Measurements from ENCODE around the gene SIAH2. TPM values are rescaled to one million over a fixed set of nuclear protein-coding genes. Genes with fewer than 3 reads are reported as not detected.

SIAH2 gene
- total RNA-seq, 6 experiments from 2014 or later: 20.5 to 53.0 (median 36.5) TPM

DNA sequence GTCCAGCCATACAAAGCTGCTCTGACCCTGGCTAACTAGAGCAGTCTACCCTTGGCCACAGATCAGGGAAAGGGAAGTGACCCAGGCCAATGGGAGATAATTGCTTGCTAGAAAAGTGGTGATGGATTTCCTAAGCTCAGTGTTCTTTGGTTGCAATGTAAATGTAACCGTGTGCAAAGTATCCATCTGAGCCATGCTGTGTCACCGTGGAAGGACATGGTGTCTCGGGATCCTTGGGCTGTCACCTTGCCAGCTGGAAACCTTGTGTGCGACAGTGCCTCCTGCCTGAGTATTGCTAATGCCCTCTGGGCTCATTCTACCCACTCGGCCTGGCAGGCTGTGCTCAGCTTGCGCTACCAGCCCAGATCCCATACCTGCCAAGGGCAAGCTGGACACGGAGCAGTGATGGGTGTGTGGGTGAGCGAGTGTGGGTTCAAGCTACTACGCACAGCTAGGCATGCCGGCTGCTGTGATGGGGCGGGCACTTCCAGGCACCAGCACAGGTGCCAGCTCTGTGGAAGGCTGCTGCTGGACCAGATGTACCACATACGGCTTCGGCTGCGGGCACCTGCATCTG, 10.7 kb upstream of the SIAH2 start:
- intact Hi-C loops (cut with DNase I): no loop called here
- DNase-seq (peak; percentile 67 to 93 (median 83)), ATAC-seq (peak; percentile 53 to 80 (median 68))
- Histone ChIP-seq H3K27me3 (no peaks in the 10 kb centered on the region), H3K27ac (peak overlapping the region in 1 of 3 donors; percentile 90), H3K36me3 (no peaks in the 10 kb centered on the region), H3K4me3 (no peak overlapping the region), H3K4me1 (peaks cover 0 to 34% (median 7%) of the 10 kb centered on the region in 4 donors), H3K9me3 (no peaks in the 10 kb centered on the region)
- TF ChIP-seq, protein P1, sequence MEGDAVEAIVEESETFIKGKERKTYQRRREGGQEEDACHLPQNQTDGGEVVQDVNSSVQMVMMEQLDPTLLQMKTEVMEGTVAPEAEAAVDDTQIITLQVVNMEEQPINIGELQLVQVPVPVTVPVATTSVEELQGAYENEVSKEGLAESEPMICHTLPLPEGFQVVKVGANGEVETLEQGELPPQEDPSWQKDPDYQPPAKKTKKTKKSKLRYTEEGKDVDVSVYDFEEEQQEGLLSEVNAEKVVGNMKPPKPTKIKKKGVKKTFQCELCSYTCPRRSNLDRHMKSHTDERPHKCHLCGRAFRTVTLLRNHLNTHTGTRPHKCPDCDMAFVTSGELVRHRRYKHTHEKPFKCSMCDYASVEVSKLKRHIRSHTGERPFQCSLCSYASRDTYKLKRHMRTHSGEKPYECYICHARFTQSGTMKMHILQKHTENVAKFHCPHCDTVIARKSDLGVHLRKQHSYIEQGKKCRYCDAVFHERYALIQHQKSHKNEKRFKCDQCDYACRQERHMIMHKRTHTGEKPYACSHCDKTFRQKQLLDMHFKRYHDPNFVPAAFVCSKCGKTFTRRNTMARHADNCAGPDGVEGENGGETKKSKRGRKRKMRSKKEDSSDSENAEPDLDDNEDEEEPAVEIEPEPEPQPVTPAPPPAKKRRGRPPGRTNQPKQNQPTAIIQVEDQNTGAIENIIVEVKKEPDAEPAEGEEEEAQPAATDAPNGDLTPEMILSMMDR (IDR thresholded peaks at IDR 0.05): peak in 1 of 4 donors; percentile 22
- TF ChIP-seq POLR2A (IDR thresholded peaks at IDR 0.05): peak; percentile 21
- WGBS (ENCODE audit: insufficient coverage, low coverage, low lambda C conversion rate, missing lambda C conversion rate): 80% methylated on average over 1 of the region's 14 CpGs

DNA sequence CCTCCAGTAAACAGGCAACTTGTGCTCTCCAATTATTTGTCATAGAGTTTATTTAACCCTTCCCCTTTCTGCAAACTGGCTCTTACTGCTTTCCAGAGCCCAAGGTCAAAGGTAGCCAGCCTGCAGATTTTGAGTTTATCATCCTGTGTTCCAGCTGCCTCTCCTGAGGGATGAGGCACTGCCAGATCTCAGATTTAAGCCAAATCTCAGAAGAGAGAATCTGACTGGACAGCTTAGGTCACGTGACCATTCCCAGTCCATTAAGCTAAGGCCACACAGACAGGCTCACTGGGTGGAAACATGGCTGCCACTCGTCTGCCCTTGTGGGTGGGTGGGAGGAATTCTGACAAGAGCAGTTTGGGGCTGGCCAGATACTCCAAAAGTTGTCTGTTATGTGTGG, 8.6 kb upstream of the SIAH2 start:
- TF ChIP-seq POLR2A (IDR thresholded peaks at IDR 0.05): peak; percentile 56
- TF ChIP-seq, protein P1 (IDR thresholded peaks at IDR 0.05): no peak
- WGBS (ENCODE audit: insufficient coverage, low coverage, low lambda C conversion rate, missing lambda C conversion rate): 0% methylated on average over 1 of the region's 2 CpGs
- Histone ChIP-seq H3K36me3 (no peaks in the 10 kb centered on the region), H3K27me3 (no peaks in the 10 kb centered on the region), H3K4me3 (no peak overlapping the region), H3K9me3 (no peaks in the 10 kb centered on the region), H3K4me1 (peaks cover 0 to 34% (median 7%) of the 10 kb centered on the region in 4 donors), H3K27ac (peak overlapping the region; percentile 63 to 90 (median 85))
- ATAC-seq (peak; percentile 63 to 80 (median 76)), DNase-seq (peak in 2 of 3 donors; percentile 62 to 73)
- intact Hi-C loops (cut with DNase I): no loop called here

DNA sequence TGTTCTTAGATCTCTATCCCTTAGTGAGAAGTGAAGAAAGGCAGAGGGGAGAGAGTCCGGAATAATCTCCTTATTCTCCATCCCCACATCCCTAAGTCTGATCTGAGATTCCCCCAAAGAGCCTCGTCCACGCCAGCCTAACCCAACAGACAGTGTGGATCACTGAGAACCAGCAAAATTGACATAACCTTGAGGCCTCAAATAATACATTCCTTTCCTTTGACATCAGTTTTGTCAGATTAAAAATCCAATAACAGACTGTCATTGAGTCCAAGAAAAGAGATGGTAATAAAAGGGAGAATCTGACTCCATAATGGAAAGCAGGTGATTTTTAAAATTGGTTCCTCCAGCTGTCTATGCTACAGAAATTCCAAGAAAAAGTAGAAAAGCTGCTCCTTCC, 7.7 kb upstream of the SIAH2 start:
- DNase-seq (no peak), ATAC-seq (peak; percentile 31 to 65 (median 51))
- 36% methylated on average over 3 of the region's 3 CpGs for WGBS (ENCODE audit: insufficient coverage, low coverage, low lambda C conversion rate, missing lambda C conversion rate)
- H3K4me1 ChIP-seq: peaks cover 0 to 34% (median 7%) of the 10 kb centered on the region in 4 donors
- no peaks in the 10 kb centered on the region for H3K36me3 ChIP-seq
- peak; percentile 81 for TF ChIP-seq POLR2A (IDR thresholded peaks at IDR 0.05)
- TF ChIP-seq, protein P1 (IDR thresholded peaks at IDR 0.05): no peak
- peak overlapping the region; percentile 13 to 24 (median 20) for H3K4me3 ChIP-seq
- H3K27me3 ChIP-seq: no peaks in the 10 kb centered on the region
- intact Hi-C loops (cut with DNase I): no loop called here
- no peaks in the 10 kb centered on the region for H3K9me3 ChIP-seq
- H3K27ac ChIP-seq: peak overlapping the region; percentile 63 to 90 (median 85)

DNA sequence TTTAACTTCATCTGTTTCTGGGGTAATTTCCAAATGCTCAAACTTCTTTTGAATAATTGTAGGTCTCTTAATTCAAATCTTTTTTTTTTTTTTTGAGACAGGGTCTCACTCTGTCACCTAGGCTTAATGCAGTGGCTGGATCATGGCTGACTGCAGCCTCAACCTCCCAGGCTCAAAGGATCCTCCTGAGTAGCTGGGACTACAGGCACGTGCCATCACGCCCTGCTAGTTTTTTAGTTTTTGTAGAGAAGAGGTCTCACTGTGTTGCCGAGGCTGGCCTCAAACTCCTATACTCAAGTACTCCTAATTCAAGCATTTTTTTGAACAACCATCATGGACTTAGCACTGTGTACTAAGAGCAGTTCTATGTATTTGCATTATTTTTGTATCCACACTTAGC, 3.8 kb upstream of the SIAH2 start:
- H3K4me1 ChIP-seq: peaks cover 0 to 28% (median 7%) of the 10 kb centered on the region in 4 donors
- intact Hi-C loops (cut with DNase I): no loop called here
- WGBS (ENCODE audit: insufficient coverage, low coverage, low lambda C conversion rate, missing lambda C conversion rate): 94% methylated on average over 3 of the region's 3 CpGs

More for the DNA sequence above, 3.8 kb upstream of the SIAH2 start:
- Histone ChIP-seq H3K27ac (peak overlapping the region in 1 of 3 donors; percentile 43), H3K4me3 (no peak overlapping the region), H3K36me3 (no peaks in the 10 kb centered on the region), H3K9me3 (no peaks in the 10 kb centered on the region), H3K27me3 (no peaks in the 10 kb centered on the region)
- DNase-seq (no peak), ATAC-seq (no peak)
- TF ChIP-seq, protein P1 (IDR thresholded peaks at IDR 0.05): no peak
- TF ChIP-seq POLR2A (IDR thresholded peaks at IDR 0.05): no peak

Measured in right lobe of liver (tissue), 6 donors.